ENCODE results near the gene PPP2R2C.

DNA sequence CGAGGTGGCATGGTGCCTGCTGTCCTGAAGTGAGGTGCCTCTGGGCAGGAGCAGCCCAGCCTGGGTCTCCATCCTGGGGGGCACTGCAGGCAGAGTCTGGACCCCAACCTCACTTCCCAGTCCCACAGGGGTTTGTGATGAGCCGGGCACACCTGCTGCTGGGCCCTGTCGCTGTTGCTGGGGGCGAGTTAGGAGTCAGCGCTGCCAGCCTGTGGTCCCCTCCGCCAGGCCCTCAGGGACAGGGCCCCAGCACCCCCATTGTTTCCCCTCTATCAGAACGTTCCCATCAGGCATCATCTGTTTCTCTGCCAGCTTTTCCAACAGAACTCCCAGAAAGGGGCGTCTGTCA lies 179.3 kb downstream of the PPP2R2C start:
- TF ChIP-seq, protein P1, sequence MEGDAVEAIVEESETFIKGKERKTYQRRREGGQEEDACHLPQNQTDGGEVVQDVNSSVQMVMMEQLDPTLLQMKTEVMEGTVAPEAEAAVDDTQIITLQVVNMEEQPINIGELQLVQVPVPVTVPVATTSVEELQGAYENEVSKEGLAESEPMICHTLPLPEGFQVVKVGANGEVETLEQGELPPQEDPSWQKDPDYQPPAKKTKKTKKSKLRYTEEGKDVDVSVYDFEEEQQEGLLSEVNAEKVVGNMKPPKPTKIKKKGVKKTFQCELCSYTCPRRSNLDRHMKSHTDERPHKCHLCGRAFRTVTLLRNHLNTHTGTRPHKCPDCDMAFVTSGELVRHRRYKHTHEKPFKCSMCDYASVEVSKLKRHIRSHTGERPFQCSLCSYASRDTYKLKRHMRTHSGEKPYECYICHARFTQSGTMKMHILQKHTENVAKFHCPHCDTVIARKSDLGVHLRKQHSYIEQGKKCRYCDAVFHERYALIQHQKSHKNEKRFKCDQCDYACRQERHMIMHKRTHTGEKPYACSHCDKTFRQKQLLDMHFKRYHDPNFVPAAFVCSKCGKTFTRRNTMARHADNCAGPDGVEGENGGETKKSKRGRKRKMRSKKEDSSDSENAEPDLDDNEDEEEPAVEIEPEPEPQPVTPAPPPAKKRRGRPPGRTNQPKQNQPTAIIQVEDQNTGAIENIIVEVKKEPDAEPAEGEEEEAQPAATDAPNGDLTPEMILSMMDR (IDR thresholded peaks at IDR 0.05 in 2 of 3, conservative IDR thresholded peaks at IDR 0.05 in 1 of 3; ENCODE audit: control insufficient read depth in 2 of 3, extremely low read depth in 1 of 3, insufficient read depth in 1 of 3, low read depth in 3 of 3, low read length in 3 of 3) = no peak
- TF ChIP-seq YY1 (IDR thresholded peaks at IDR 0.05; ENCODE audit: low read depth, low read length) (no peak), RCOR1 (conservative IDR thresholded peaks at IDR 0.05; ENCODE audit: low read depth, low read length) (no peak), ZNF274 (IDR thresholded peaks at IDR 0.05; ENCODE audit: insufficient read depth, insufficient read length) (no peak), TAF1 (IDR thresholded peaks at IDR 0.05; ENCODE audit: borderline replicate concordance, low read depth, low read length) (no peak), SMAD5 (IDR thresholded peaks at IDR 0.05; ENCODE audit: low read depth) (no peak), HCFC1 (IDR thresholded peaks at IDR 0.05; ENCODE audit: low read length) (no peak), SPI1 (IDR thresholded peaks at IDR 0.05; ENCODE audit: borderline replicate concordance, insufficient read depth, low read depth, low read length) (no peak)
- TF ChIP-seq, protein P2, sequence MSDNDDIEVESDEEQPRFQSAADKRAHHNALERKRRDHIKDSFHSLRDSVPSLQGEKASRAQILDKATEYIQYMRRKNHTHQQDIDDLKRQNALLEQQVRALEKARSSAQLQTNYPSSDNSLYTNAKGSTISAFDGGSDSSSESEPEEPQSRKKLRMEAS (IDR thresholded peaks at IDR 0.05; ENCODE audit: low read depth, low read length) = no peak

All from GM12878 (cell line).